ENCODE measurements around the gene GLOD5. TPM values are rescaled to one million over a fixed set of nuclear protein-coding genes. Genes with fewer than 3 reads are reported as not detected.
"Not testable (repeated sequence)": the region's sequence is repeated elsewhere in the genome, so short reads cannot be mapped to it uniquely, and the experiment has no call there.

The GLOD5 gene

GRCh38 chrX:48818866-48819265 is 57.3 kb downstream of the GLOD5 start:
- no peak overlapping the region for H2BK12ac ChIP-seq (ENCODE audit: low read length)
- no CpG with 5 or more reads among the region's 4 CpGs for WGBS, 2 donors (ENCODE audit: extremely low coverage in 2 of 2, insufficient read length in 2 of 2, insufficient replicate concordance in 1 of 2)

GRCh38 chrX:48819394-48819793 is 57.8 kb downstream of the GLOD5 start:
- DNase-seq (ENCODE audit: low spot score); H3K23ac ChIP-seq (ENCODE audit: low read depth, low read length, poor library complexity); H3K4me1 ChIP-seq (ENCODE audit: control insufficient read depth in 2 of 2, insufficient read depth in 1 of 2, low read depth in 1 of 2, low read length in 2 of 2); H4K91ac ChIP-seq (ENCODE audit: low read depth, low read length, poor library complexity); H2BK12ac ChIP-seq (ENCODE audit: low read length); H4K8ac ChIP-seq (ENCODE audit: low read depth, low read length); H3K4me3 ChIP-seq (ENCODE audit: low read length in 2 of 2); H2BK120ac ChIP-seq (ENCODE audit: low read depth, low read length); H3K4ac ChIP-seq (ENCODE audit: low read length); H2BK5ac ChIP-seq (ENCODE audit: low read length); H3K79me1 ChIP-seq (ENCODE audit: low read depth, low read length); H3K27ac ChIP-seq (replicated peaks; ENCODE audit: low read length); H3K18ac ChIP-seq (ENCODE audit: low read length); H2BK15ac ChIP-seq (ENCODE audit: low read length); H3K14ac ChIP-seq (ENCODE audit: low read length); H3K4me2 ChIP-seq (ENCODE audit: insufficient read depth, low read length, poor library complexity, severe bottlenecking); H3K9me3 ChIP-seq (replicated peaks in 1 of 2; ENCODE audit: control insufficient read depth in 2 of 2, insufficient read depth in 1 of 2, low read depth in 1 of 2, low read length in 2 of 2); H3K27me3 ChIP-seq (ENCODE audit: control insufficient read depth in 3 of 3, insufficient read depth in 3 of 3, low read depth in 1 of 3, low read length in 3 of 3); H3K9ac ChIP-seq (ENCODE audit: low read depth, low read length, poor library complexity); H2AFZ ChIP-seq (ENCODE audit: low read length); H2AK5ac ChIP-seq (ENCODE audit: low read depth, low read length): not testable (repeated sequence)
- WGBS, 2 donors (ENCODE audit: extremely low coverage in 2 of 2, insufficient read length in 2 of 2, insufficient replicate concordance in 1 of 2) = no CpG with 5 or more reads among the region's 9 CpGs
- H3K36me3 ChIP-seq (replicated peaks in 1 of 2; ENCODE audit: control insufficient read depth in 2 of 2, insufficient read depth in 2 of 2, low read length in 2 of 2) = peaks cover 25 to 77% of the 10 kb centered on the region in 2 donors

More at GRCh38 chrX:48818866-48819265, 57.3 kb downstream of the GLOD5 start:
- H3K23ac ChIP-seq (ENCODE audit: low read depth, low read length, poor library complexity) = no peak overlapping the region
- no peak overlapping the region for H2AK5ac ChIP-seq (ENCODE audit: low read depth, low read length)
- H3K4me2 ChIP-seq (ENCODE audit: insufficient read depth, low read length, poor library complexity, severe bottlenecking) = no peak overlapping the region
- H3K4me3 ChIP-seq (ENCODE audit: low read length in 2 of 2) = no peak overlapping the region
- no peak overlapping the region for H2BK15ac ChIP-seq (ENCODE audit: low read length)
- H3K27me3 ChIP-seq (ENCODE audit: control insufficient read depth in 3 of 3, insufficient read depth in 3 of 3, low read depth in 1 of 3, low read length in 3 of 3) = peaks cover 0 to 3% (median 0%) of the 10 kb centered on the region in 3 experiments
- no peak overlapping the region for H3K27ac ChIP-seq (replicated peaks; ENCODE audit: low read length)
- H3K14ac ChIP-seq (ENCODE audit: low read length) = no peak overlapping the region
- H3K9me3 ChIP-seq (replicated peaks in 1 of 2; ENCODE audit: control insufficient read depth in 2 of 2, insufficient read depth in 1 of 2, low read depth in 1 of 2, low read length in 2 of 2) = no peaks in the 10 kb centered on the region
- H4K8ac ChIP-seq (ENCODE audit: low read depth, low read length) = no peak overlapping the region
- no peak overlapping the region for H2AFZ ChIP-seq (ENCODE audit: low read length)
- peaks cover 23 to 77% of the 10 kb centered on the region in 2 donors for H3K36me3 ChIP-seq (replicated peaks in 1 of 2; ENCODE audit: control insufficient read depth in 2 of 2, insufficient read depth in 2 of 2, low read length in 2 of 2)
- H3K79me1 ChIP-seq (ENCODE audit: low read depth, low read length) = no peaks in the 10 kb centered on the region
- H4K91ac ChIP-seq (ENCODE audit: low read depth, low read length, poor library complexity) = no peak overlapping the region
- no peak overlapping the region for H3K18ac ChIP-seq (ENCODE audit: low read length)
- H3K9ac ChIP-seq (ENCODE audit: low read depth, low read length, poor library complexity) = no peak overlapping the region
- H2BK120ac ChIP-seq (ENCODE audit: low read depth, low read length) = no peak overlapping the region
- no peak overlapping the region for H2BK5ac ChIP-seq (ENCODE audit: low read length)
- H3K4ac ChIP-seq (ENCODE audit: low read length) = no peak overlapping the region
- no peak for DNase-seq (ENCODE audit: low spot score)
- H3K4me1 ChIP-seq (ENCODE audit: control insufficient read depth in 2 of 2, insufficient read depth in 1 of 2, low read depth in 1 of 2, low read length in 2 of 2) = no peaks in the 10 kb centered on the region

GRCh38 chrX:48823053-48823452 is 61.5 kb downstream of the GLOD5 start:
- no peak for DNase-seq (ENCODE audit: low spot score)
- H3K27me3 ChIP-seq (ENCODE audit: control insufficient read depth in 3 of 3, insufficient read depth in 3 of 3, low read depth in 1 of 3, low read length in 3 of 3) = peaks cover 0 to 5% (median 3%) of the 10 kb centered on the region in 3 experiments
- no peak overlapping the region for H3K9ac ChIP-seq (ENCODE audit: low read depth, low read length, poor library complexity)
- H3K14ac ChIP-seq (ENCODE audit: low read length) = no peak overlapping the region
- H3K23ac ChIP-seq (ENCODE audit: low read depth, low read length, poor library complexity) = no peak overlapping the region
- no peaks in the 10 kb centered on the region for H3K79me1 ChIP-seq (ENCODE audit: low read depth, low read length)
- no peak overlapping the region for H3K4me2 ChIP-seq (ENCODE audit: insufficient read depth, low read length, poor library complexity, severe bottlenecking)
- no peak overlapping the region for H2AFZ ChIP-seq (ENCODE audit: low read length)
- no CpG with 5 or more reads among the region's 6 CpGs for whole genome bisulfite sequencing, 2 donors (ENCODE audit: extremely low coverage in 2 of 2, insufficient read length in 2 of 2, insufficient replicate concordance in 1 of 2)
- no peaks in the 10 kb centered on the region for H3K4me1 ChIP-seq (ENCODE audit: control insufficient read depth in 2 of 2, insufficient read depth in 1 of 2, low read depth in 1 of 2, low read length in 2 of 2)
- H4K91ac ChIP-seq (ENCODE audit: low read depth, low read length, poor library complexity) = no peak overlapping the region
- H2BK12ac ChIP-seq (ENCODE audit: low read length) = no peak overlapping the region
- H2BK5ac ChIP-seq (ENCODE audit: low read length) = no peak overlapping the region
- no peak overlapping the region for H2AK5ac ChIP-seq (ENCODE audit: low read depth, low read length)
- no peak overlapping the region for H3K4ac ChIP-seq (ENCODE audit: low read length)
- no peak overlapping the region for H3K18ac ChIP-seq (ENCODE audit: low read length)
- no peak overlapping the region for H2BK120ac ChIP-seq (ENCODE audit: low read depth, low read length)
- H3K27ac ChIP-seq (replicated peaks; ENCODE audit: low read length) = no peak overlapping the region
- no peak overlapping the region for H4K8ac ChIP-seq (ENCODE audit: low read depth, low read length)
- peaks cover 23 to 66% of the 10 kb centered on the region in 2 donors for H3K36me3 ChIP-seq (replicated peaks in 1 of 2; ENCODE audit: control insufficient read depth in 2 of 2, insufficient read depth in 2 of 2, low read length in 2 of 2)
- H3K4me3 ChIP-seq (ENCODE audit: low read length in 2 of 2) = no peak overlapping the region
- peaks cover 0 to 2% of the 10 kb centered on the region in 2 donors for H3K9me3 ChIP-seq (replicated peaks in 1 of 2; ENCODE audit: control insufficient read depth in 2 of 2, insufficient read depth in 1 of 2, low read depth in 1 of 2, low read length in 2 of 2)
- H2BK15ac ChIP-seq (ENCODE audit: low read length) = no peak overlapping the region

Small RNA genes within 50 kb of the gene (small RNA-seq; reads per million reads assigned to genes)
- gene RNU6-1056P (ENCODE audit: insufficient read depth) = not detected
- gene RNU6-29P (ENCODE audit: insufficient read depth) = not detected
